ENCODE results near the gene TUFM.
"Not testable (repeated sequence)": the region's sequence is repeated elsewhere in the genome, so short reads cannot be mapped to it uniquely, and the experiment has no call there.

Gene TUFM

GRCh38 chr16:28842696-28843095 lies 3.5 kb downstream of the TUFM start:
- FAIRE-seq (no peak), DNase-seq (ENCODE audit: insufficient read length, low spot score) (no peak)

GRCh38 chr16:28839899-28840298 lies 6.2 kb downstream of the TUFM start:
- DNase-seq (ENCODE audit: insufficient read length, low spot score), result no peak
- FAIRE-seq, result no peak

DNA sequence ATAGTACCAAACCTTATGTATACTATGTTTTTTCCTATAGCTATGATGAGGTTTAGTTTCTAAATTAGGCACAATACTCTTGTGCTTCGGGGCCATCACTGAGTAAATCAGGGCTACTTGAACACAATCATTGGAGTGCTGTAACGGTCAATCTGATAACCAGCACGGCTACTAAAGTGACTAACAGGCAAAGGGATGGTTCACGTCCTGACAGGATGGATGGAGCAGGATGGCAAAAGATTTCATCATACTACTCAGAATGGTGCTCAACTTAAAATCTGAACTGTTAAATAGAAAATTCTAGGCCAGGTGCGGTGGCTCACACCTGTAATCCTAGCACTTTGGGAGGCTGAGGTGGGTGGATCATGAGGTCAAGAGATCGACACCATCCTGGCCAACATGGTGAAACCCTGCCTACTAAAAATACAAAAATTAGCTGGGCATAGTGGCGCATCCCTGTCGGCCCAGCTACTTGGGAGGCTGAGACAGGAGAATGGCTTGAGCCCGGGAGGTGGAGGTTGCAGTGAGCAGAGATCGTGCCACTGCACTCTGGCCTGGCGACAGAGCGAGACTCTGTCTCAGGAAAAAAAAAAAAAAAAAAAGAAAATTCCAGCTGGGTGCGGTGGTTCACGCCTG lies 7.0 kb downstream of the TUFM start:
- no peak for DNase-seq (ENCODE audit: insufficient read length, low spot score)
- FAIRE-seq, result no peak

DNA sequence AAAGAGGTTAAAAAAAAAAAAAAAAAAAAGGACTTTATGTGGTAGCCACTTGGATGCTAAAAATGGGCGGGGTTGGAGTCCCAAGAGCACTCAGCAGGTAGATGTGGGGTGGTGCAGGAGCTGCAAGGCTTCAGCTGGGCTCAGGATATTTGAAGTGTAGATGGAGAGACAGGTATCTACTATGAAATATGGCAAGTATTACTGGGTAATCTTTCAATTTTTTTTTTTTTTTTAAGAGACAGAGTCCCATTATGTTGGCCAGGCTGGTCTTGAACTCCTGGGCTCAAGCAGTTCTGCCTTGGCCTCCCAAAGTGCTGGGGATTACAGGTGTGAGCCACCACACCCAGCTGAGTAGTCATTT lies 7.6 kb downstream of the TUFM start:
- FAIRE-seq, result no peak
- DNase-seq (ENCODE audit: insufficient read length, low spot score), result no peak

DNA sequence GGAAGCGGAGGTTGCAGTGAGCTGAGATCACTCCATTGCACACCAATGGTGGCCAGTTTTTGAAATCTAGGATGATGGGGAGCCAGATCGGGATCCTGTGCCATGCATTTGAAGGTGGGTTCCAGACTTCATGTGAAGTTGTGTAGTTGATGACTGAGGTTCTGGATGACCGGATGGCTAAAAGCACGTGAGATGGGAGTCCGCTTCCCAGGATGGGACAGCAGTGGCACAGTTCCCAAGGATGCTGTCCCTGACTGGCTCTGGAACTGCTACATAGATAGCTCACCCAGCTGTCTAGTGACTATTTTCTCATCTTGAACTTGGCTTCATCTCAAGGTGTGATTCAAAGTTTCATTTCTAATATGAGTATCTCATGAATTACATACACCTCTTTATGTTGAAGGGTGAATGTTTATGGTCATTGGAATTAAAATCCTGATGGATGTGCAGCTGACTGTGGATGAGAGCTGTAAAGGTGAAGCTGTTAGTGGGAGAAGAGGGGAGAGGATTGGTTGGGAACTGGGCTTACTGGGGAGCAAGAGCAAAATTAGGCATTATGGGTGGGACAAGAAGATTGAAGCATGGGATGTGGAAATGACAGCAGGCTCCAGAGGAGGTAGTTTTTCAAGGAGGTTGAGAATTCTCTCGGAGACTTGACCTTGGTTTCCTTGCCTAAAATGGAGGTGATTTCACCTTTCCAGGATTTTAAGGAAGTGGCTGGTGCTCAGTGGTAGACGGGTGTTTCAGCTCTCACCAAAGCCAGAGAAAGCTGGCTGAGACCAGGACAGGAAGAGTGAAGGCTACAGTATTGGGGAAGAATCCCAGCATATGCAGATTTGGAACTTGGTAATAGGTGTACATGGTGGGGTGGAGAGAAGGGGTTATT lies 8.2 kb downstream of the TUFM start:
- no peak for DNase-seq (ENCODE audit: insufficient read length, low spot score)
- no peak for FAIRE-seq

- no peak for FAIRE-seq
Observed at GRCh38 chr16:28836761-28837064, 9.4 kb downstream of the TUFM start.

DNA sequence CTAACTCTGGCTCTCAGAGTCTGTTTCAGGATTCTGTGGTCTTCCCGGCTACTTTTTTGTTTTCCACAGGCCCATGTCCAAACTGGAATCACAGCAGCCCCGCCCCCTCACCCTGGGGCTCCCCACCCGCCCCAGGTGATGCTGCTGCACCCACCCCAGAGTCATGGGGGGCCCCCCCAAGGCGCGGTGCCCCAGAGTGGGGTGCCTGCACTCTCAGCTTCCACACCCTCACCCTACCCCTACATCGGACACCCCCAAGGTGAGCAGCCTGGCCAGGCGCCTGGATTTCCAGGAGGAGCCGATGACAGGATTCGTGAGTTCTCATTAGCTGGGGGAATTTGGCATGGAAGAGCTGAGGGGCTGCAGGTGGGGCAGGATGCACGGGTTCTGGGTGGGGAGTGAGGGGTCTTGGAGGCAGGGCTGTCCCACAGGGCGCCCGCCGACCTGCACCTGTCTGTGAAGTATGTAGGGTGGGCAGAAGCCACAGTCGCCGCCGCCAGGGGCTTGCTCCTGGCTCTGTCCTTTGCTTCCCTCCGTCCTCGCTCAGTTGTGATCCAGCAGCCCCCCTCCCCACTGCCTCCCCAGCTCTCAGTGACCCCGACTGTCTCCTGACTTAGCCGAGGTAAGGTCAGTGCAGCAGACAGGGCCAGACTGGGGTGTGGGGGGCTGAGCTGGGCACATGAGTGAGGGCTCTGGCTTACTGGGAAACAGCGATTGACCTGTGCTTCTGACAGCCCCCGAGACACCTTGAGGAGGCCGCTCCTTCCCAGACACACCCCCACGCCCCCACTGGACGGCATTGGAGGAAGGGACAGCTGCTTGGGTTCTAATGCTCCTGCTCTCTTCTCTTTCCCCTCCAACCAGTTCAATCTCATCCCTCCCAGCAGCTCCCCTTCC lies 10.0 kb downstream of the TUFM start:
- DNase-seq (ENCODE audit: insufficient read length, low spot score), result no peak
- FAIRE-seq, result no peak

More at GRCh38 chr16:28836761-28837064, 9.4 kb downstream of the TUFM start:
- no peak for DNase-seq (ENCODE audit: insufficient read length, low spot score)

- FAIRE-seq, result no peak
- DNase-seq (ENCODE audit: insufficient read length, low spot score), result no peak
Observed at GRCh38 chr16:28834873-28835863, 11.0 kb downstream of the TUFM start.

DNA sequence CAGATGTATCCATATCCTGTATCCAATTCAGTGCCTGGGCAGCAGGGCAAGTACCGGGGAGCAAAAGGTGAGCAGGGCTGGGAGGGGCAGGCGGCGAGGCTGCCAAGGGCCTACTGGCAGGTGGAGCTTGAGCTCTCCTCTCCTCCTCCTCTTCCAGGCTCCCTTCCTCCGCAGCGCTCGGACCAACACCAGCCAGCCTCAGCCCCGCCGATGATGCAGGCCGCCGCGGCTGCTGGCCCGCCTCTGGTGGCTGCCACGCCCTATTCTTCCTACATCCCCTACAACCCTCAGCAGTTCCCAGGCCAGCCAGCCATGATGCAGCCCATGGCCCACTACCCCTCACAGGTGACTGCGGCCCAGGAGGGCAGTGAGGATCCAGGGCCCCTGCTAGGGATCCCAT lies 11.8 kb downstream of the TUFM start:
- no peak for FAIRE-seq
- no peak for DNase-seq (ENCODE audit: insufficient read length, low spot score)

- no peak for DNase-seq (ENCODE audit: insufficient read length, low spot score)
- no peak for FAIRE-seq
Observed at GRCh38 chr16:28830531-28830930, 15.6 kb downstream of the TUFM start.

GRCh38 chr16:28829747-28830146 lies 16.4 kb downstream of the TUFM start:
- FAIRE-seq, result no peak
- DNase-seq (ENCODE audit: insufficient read length, low spot score), result no peak

DNA sequence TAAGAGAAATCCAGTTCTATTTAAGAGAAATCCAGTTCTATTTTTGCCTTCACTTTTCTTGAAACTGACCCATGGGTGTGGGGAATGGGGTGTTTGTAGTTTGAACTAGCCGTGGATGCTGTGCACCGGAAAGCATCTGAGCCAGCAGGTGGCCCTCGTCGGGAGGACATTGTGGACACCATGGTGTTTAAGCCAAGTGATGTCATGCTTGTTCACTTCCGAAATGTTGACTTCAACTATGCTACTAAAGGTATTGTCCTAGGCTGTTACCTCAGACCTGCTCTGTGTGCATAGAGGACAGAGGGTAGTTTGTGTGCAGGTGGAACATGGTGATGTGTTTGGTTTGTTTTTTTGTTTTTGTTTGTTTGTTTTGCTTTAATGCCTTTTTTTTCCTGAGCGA lies 20.0 kb downstream of the TUFM start:
- no peak for FAIRE-seq

GRCh38 chr16:28824717-28824973 lies 21.5 kb downstream of the TUFM start:
- FAIRE-seq (no peak), DNase-seq (ENCODE audit: insufficient read length, low spot score) (no peak)

More for the DNA sequence above, 20.0 kb downstream of the TUFM start:
- DNase-seq (ENCODE audit: insufficient read length, low spot score), result no peak

DNA sequence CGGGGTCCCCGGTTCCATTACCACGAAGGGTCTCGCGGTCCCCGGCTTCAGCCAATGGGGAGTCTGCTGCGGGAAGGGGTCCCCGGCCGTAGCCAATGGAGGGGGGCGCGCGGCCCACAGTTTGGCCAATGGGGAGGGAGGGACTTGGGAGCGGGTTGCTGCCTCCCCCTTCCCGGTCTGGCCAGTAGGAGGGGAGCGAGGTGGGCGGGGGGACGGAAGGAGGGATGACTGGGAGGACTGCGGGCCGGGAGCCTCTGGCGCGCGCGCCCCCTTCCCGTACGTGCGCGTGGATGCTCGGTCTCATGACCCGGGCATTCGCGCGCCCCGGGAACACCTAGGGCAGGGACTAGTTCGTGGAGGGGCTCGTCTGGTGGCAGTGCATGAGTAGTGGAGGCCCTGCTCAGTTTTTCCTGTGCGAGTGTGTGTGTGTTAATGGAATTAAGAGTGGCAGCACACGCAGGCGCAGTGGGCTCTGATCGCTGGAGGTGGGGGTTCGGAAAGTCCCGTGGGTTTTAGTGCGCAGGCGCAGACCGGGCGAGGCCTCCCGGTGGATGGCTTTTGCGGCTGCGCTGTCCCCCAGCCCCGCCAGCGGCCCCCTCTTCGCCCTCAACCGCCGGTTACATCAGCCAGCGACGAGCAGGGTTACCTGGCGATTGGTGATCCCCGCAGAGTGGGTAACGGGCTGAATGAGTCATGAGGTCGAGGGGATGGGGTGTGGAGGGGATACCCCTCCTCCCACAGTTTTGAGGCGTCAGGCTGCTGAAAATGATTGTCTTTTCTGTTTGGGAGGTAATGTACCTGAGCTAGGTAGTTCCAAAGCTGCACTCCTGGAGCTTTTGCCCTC lies 22.1 kb downstream of the TUFM start:
- FAIRE-seq (no peak), DNase-seq (ENCODE audit: insufficient read length, low spot score) (peak; percentile 94)

GRCh38 chr16:28823291-28823872 lies 22.8 kb downstream of the TUFM start:
- FAIRE-seq, result no peak
- DNase-seq (ENCODE audit: insufficient read length, low spot score), result no peak

- FAIRE-seq, result no peak
- DNase-seq (ENCODE audit: insufficient read length, low spot score), result peak; percentile 79
Observed at GRCh38 chr16:28822520-28823290, 23.4 kb downstream of the TUFM start, which contains the start of gene ATXN2L. TSS of gene ATXN2L (plus strand) at chr16:28822999. CDS start at chr16:28823260, 261 bp downstream.

- FAIRE-seq (no peak), DNase-seq (ENCODE audit: insufficient read length, low spot score) (no peak)
Observed at GRCh38 chr16:28821874-28822519, 24.2 kb downstream of the TUFM start.

- not testable (repeated sequence) for FAIRE-seq; DNase-seq (ENCODE audit: insufficient read length, low spot score)
Observed at GRCh38 chr16:28820546-28820945, 25.6 kb downstream of the TUFM start.

Data from HTR-8/SVneo (cell line).